Measurements from ENCODE around the gene CYB5R2.

DNA sequence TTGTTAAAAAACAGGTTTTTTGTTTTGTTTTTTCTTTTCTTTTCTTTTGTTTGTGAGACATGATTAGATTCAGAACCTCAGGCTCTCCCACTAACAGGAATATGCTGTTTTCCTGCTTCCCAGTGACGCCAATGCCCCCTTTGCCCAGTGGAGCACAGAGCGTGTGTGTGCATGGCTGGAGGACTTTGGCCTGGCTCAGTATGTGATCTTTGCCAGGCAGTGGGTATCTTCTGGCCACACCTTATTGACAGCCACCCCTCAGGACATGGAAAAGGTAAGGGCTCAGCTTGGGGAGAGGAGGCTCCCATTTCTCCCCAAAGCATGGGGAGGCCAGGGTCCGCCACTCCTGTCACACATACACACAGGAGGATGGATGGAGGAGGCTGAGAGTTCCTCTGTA is 25.0 kb downstream of the CYB5R2 start:
- TF ChIP-seq, protein P1, sequence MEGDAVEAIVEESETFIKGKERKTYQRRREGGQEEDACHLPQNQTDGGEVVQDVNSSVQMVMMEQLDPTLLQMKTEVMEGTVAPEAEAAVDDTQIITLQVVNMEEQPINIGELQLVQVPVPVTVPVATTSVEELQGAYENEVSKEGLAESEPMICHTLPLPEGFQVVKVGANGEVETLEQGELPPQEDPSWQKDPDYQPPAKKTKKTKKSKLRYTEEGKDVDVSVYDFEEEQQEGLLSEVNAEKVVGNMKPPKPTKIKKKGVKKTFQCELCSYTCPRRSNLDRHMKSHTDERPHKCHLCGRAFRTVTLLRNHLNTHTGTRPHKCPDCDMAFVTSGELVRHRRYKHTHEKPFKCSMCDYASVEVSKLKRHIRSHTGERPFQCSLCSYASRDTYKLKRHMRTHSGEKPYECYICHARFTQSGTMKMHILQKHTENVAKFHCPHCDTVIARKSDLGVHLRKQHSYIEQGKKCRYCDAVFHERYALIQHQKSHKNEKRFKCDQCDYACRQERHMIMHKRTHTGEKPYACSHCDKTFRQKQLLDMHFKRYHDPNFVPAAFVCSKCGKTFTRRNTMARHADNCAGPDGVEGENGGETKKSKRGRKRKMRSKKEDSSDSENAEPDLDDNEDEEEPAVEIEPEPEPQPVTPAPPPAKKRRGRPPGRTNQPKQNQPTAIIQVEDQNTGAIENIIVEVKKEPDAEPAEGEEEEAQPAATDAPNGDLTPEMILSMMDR (IDR thresholded peaks at IDR 0.05) = no peak
- TF ChIP-seq POLR2A (IDR thresholded peaks at IDR 0.05) = no peak
